ENCODE data around the gene DGUOK. TPM values are rescaled to one million over a fixed set of nuclear protein-coding genes. Genes with fewer than 3 reads are reported as not detected.

DGUOK gene
- total RNA-seq (2014; rRNA removed; shearing (Covaris generic)): 57.2 and 68.4 TPM in 2 replicates
- 287 and 292 TPM in 2 replicates for polyA plus RNA-seq (2016; fragmentation: Nextera tagmentation; extraction: Ambion mirVana)
- long read RNA-seq, transcript DGUOK-203 (4 exons, 703 nt): major isoform, 67 of 158 reads
- long read RNA-seq, transcript DGUOK-202 (5 exons, 880 nt): minor isoform, 8 of 158 reads
- long read RNA-seq, transcript DGUOK-201 (7 exons, 1,144 nt): minor isoform, 12 of 158 reads
- long read RNA-seq, transcript DGUOK-208 (6 exons, 1,029 nt): minor isoform, 38 of 158 reads
- long read RNA-seq, partial matches to known transcripts: 0 of 158 reads
- long read RNA-seq, other reads (novel, unspliced or antisense): 33 of 158 reads

GRCh38 chr2:73926493-73927327 lies at the start of gene DGUOK:
TSS of gene DGUOK (plus strand) at chr2:73926880. CDS start at chr2:73926911, 31 bp downstream.
- peak within 1 kb of the TSS; percentile 4 for H2AFZ ChIP-seq
- H3F3A ChIP-seq (replicated peaks; ENCODE audit: low read depth): no peaks in the 10 kb centered on the region; the same call in 1 of the 2 replicates
- peaks cover 2% of the 10 kb centered on the region for H3K27me3 Mint-ChIP-seq (ENCODE audit: insufficient read depth, low read depth, poor library complexity)
- no peaks in the 10 kb centered on the region for H3K9me3 Mint-ChIP-seq
- H3K4me3 ChIP-seq: peak within 1 kb of the TSS; percentile 65
- H3K4me2 ChIP-seq: peak within 1 kb of the TSS; percentile 78
- no peak for TF ChIP-seq STAT1 (IDR thresholded peaks at IDR 0.05; ENCODE audit: unreplicated experiment)
- peak; percentile 95 for TF ChIP-seq CREB1 (CRISPR knock-in tag; IDR thresholded peaks at IDR 0.05; ENCODE audit: low read depth)
- peak; percentile 94 for TF ChIP-seq POLR2AphosphoS5 (IDR thresholded peaks at IDR 0.05; ENCODE audit: low read depth)
- TF ChIP-seq, protein P1, sequence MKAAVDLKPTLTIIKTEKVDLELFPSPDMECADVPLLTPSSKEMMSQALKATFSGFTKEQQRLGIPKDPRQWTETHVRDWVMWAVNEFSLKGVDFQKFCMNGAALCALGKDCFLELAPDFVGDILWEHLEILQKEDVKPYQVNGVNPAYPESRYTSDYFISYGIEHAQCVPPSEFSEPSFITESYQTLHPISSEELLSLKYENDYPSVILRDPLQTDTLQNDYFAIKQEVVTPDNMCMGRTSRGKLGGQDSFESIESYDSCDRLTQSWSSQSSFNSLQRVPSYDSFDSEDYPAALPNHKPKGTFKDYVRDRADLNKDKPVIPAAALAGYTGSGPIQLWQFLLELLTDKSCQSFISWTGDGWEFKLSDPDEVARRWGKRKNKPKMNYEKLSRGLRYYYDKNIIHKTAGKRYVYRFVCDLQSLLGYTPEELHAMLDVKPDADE (IDR thresholded peaks at IDR 0.05): peak; percentile 87
- peaks cover 48% of the 10 kb centered on the region for H3K79me2 ChIP-seq (replicated peaks; ENCODE audit: insufficient read depth)
- peaks cover 23% of the 10 kb centered on the region for H3K4me1 Mint-ChIP-seq
- peak within 1 kb of the TSS; percentile 71 for H3K27ac ChIP-seq (ENCODE audit: low read depth)
- H3K36me3 ChIP-seq (ENCODE audit: insufficient read depth): no peaks in the 10 kb centered on the region
- peaks cover 2% of the 10 kb centered on the region for H3K36me3 Mint-ChIP-seq (ENCODE audit: low read depth)
- H3K4me3 Mint-ChIP-seq: peak within 1 kb of the TSS; percentile 91
- no peaks in the 10 kb centered on the region for H3K9me2 ChIP-seq (ENCODE audit: insufficient read depth)
- peak within 1 kb of the TSS; percentile 97 for H3K27ac Mint-ChIP-seq
- H4K20me1 ChIP-seq (replicated peaks; ENCODE audit: insufficient read depth): peaks cover 27% of the 10 kb centered on the region
- DNase-seq (ENCODE audit: low spot score) (peak; percentile 100), ATAC-seq (peak; percentile 99)
- peaks cover 15% of the 10 kb centered on the region for H3K4me1 ChIP-seq (ENCODE audit: insufficient read depth)
- no peaks in the 10 kb centered on the region for H3K27me3 ChIP-seq (ENCODE audit: insufficient read depth)

GRCh38 chr2:73877071-73877802 lies 49.4 kb upstream of the DGUOK start:
- Histone ChIP-seq H4K20me1 (replicated peaks; ENCODE audit: insufficient read depth) (no peaks in the 10 kb centered on the region), H3K4me2 (no peak overlapping the region), H2AFZ (0 out of 2 replicates have a peak overlapping the region, but pooled peaks have one; percentile 72), H3K27me3 (ENCODE audit: insufficient read depth) (no peaks in the 10 kb centered on the region), H3K27ac (ENCODE audit: low read depth) (no peak overlapping the region), H3F3A (replicated peaks; ENCODE audit: low read depth) (no peaks in the 10 kb centered on the region), H3K4me1 (ENCODE audit: insufficient read depth) (no peaks in the 10 kb centered on the region), H3K9me2 (ENCODE audit: insufficient read depth) (no peaks in the 10 kb centered on the region), H3K79me2 (replicated peaks; ENCODE audit: insufficient read depth) (no peaks in the 10 kb centered on the region), H3K36me3 (ENCODE audit: insufficient read depth) (no peaks in the 10 kb centered on the region), H3K4me3 (no peak overlapping the region)
- no peaks in the 10 kb centered on the region for H3K9me3 Mint-ChIP-seq
- no peak overlapping the region for H3K4me3 Mint-ChIP-seq
- H3K27ac Mint-ChIP-seq: no peak overlapping the region
- DNase-seq (ENCODE audit: low spot score): no peak
- H3K27me3 Mint-ChIP-seq (ENCODE audit: insufficient read depth, low read depth, poor library complexity): no peaks in the 10 kb centered on the region
- H3K36me3 Mint-ChIP-seq (ENCODE audit: low read depth): no peaks in the 10 kb centered on the region
- H3K4me1 Mint-ChIP-seq: peaks cover 9% of the 10 kb centered on the region
- no peak for ATAC-seq
- TF ChIP-seq POLR2AphosphoS5 (IDR thresholded peaks at IDR 0.05; ENCODE audit: low read depth) (no peak), ZNF331 (CRISPR knock-in tag; IDR thresholded peaks at IDR 0.05; ENCODE audit: low read depth) (no peak), NANOG (IDR thresholded peaks at IDR 0.05; ENCODE audit: borderline replicate concordance) (no peak), STAT1 (IDR thresholded peaks at IDR 0.05; ENCODE audit: unreplicated experiment) (no peak), EZH2phosphoT487 (IDR thresholded peaks at IDR 0.05; ENCODE audit: unreplicated experiment) (no peak), CREB1 (CRISPR knock-in tag; IDR thresholded peaks at IDR 0.05; ENCODE audit: low read depth) (no peak)
- TF ChIP-seq, protein P2, sequence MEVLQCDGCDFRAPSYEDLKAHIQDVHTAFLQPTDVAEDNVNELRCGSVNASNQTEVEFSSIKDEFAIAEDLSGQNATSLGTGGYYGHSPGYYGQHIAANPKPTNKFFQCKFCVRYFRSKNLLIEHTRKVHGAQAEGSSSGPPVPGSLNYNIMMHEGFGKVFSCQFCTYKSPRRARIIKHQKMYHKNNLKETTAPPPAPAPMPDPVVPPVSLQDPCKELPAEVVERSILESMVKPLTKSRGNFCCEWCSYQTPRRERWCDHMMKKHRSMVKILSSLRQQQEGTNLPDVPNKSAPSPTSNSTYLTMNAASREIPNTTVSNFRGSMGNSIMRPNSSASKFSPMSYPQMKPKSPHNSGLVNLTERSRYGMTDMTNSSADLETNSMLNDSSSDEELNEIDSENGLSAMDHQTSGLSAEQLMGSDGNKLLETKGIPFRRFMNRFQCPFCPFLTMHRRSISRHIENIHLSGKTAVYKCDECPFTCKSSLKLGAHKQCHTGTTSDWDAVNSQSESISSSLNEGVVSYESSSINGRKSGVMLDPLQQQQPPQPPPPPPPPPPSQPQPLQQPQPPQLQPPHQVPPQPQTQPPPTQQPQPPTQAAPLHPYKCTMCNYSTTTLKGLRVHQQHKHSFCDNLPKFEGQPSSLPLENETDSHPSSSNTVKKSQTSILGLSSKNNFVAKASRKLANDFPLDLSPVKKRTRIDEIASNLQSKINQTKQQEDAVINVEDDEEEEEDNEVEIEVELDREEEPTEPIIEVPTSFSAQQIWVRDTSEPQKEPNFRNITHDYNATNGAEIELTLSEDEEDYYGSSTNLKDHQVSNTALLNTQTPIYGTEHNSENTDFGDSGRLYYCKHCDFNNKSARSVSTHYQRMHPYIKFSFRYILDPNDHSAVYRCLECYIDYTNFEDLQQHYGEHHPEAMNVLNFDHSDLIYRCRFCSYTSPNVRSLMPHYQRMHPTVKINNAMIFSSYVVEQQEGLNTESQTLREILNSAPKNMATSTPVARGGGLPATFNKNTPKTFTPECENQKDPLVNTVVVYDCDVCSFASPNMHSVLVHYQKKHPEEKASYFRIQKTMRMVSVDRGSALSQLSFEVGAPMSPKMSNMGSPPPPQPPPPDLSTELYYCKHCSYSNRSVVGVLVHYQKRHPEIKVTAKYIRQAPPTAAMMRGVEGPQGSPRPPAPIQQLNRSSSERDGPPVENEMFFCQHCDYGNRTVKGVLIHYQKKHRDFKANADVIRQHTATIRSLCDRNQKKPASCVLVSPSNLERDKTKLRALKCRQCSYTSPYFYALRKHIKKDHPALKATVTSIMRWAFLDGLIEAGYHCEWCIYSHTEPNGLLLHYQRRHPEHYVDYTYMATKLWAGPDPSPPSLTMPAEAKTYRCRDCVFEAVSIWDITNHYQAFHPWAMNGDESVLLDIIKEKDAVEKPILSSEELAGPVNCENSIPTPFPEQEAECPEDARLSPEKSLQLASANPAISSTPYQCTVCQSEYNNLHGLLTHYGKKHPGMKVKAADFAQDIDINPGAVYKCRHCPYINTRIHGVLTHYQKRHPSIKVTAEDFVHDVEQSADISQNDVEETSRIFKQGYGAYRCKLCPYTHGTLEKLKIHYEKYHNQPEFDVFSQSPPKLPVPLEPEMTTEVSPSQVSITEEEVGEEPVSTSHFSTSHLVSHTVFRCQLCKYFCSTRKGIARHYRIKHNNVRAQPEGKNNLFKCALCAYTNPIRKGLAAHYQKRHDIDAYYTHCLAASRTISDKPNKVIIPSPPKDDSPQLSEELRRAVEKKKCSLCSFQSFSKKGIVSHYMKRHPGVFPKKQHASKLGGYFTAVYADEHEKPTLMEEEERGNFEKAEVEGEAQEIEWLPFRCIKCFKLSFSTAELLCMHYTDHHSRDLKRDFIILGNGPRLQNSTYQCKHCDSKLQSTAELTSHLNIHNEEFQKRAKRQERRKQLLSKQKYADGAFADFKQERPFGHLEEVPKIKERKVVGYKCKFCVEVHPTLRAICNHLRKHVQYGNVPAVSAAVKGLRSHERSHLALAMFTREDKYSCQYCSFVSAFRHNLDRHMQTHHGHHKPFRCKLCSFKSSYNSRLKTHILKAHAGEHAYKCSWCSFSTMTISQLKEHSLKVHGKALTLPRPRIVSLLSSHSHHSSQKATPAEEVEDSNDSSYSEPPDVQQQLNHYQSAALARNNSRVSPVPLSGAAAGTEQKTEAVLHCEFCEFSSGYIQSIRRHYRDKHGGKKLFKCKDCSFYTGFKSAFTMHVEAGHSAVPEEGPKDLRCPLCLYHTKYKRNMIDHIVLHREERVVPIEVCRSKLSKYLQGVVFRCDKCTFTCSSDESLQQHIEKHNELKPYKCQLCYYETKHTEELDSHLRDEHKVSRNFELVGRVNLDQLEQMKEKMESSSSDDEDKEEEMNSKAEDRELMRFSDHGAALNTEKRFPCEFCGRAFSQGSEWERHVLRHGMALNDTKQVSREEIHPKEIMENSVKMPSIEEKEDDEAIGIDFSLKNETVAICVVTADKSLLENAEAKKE (CRISPR knock-in tag; IDR thresholded peaks at IDR 0.05): no peak

All from GM23338 (cell line).